ENCODE measurements around the gene LMNTD2.

LMNTD2 gene

GRCh38 chr11:516400-516799 is 44.1 kb downstream of the LMNTD2 start:
- no peak for DNase-seq (ENCODE audit: extremely low spot score)
- TF ChIP-seq TARDBP (IDR thresholded peaks at IDR 0.05) (no peak), CTBP1 (IDR thresholded peaks at IDR 0.05; ENCODE audit: borderline replicate concordance) (no peak), PKNOX1 (IDR thresholded peaks at IDR 0.05) (no peak), LEF1 (IDR thresholded peaks at IDR 0.05; ENCODE audit: borderline replicate concordance) (no peak), BHLHE40 (IDR thresholded peaks at IDR 0.05; ENCODE audit: borderline replicate concordance) (no peak), SUZ12 (IDR thresholded peaks at IDR 0.05) (no peak), ELF4 (IDR thresholded peaks at IDR 0.05) (no peak), FOXK2 (IDR thresholded peaks at IDR 0.05) (no peak), ZNF384 (IDR thresholded peaks at IDR 0.05) (no peak), FOXM1 (IDR thresholded peaks at IDR 0.05; ENCODE audit: borderline replicate concordance) (no peak), ARNT (IDR thresholded peaks at IDR 0.05) (no peak), SP1 (IDR thresholded peaks at IDR 0.05) (no peak)
- ChIA-PET CTCF (no interaction called here), POLR2A (no interaction called here)

GRCh38 chr11:515131-515530 is 45.4 kb downstream of the LMNTD2 start:
- TF ChIP-seq SUZ12 (IDR thresholded peaks at IDR 0.05) (no peak), TARDBP (IDR thresholded peaks at IDR 0.05) (no peak), ZNF384 (IDR thresholded peaks at IDR 0.05) (no peak), LEF1 (IDR thresholded peaks at IDR 0.05; ENCODE audit: borderline replicate concordance) (no peak), CTBP1 (IDR thresholded peaks at IDR 0.05; ENCODE audit: borderline replicate concordance) (no peak), HDGF (IDR thresholded peaks at IDR 0.05; ENCODE audit: borderline replicate concordance) (no peak), NFRKB (IDR thresholded peaks at IDR 0.05) (no peak), FOXK2 (IDR thresholded peaks at IDR 0.05) (no peak), FOXA1 (IDR thresholded peaks at IDR 0.05) (no peak), ELF4 (IDR thresholded peaks at IDR 0.05) (no peak), ARNT (IDR thresholded peaks at IDR 0.05) (no peak), BHLHE40 (IDR thresholded peaks at IDR 0.05; ENCODE audit: borderline replicate concordance) (no peak)
- ChIA-PET CTCF (no interaction called here), POLR2A (no interaction called here)
- DNase-seq (ENCODE audit: extremely low spot score): no peak

- ChIA-PET CTCF (no interaction called here), POLR2A (no interaction called here)
- DNase-seq (ENCODE audit: extremely low spot score): no peak
- TF ChIP-seq ELF4 (IDR thresholded peaks at IDR 0.05) (no peak), ARNT (IDR thresholded peaks at IDR 0.05) (no peak), ZNF384 (IDR thresholded peaks at IDR 0.05) (no peak), TARDBP (IDR thresholded peaks at IDR 0.05) (no peak), SUZ12 (IDR thresholded peaks at IDR 0.05) (no peak), L3MBTL2 (conservative IDR thresholded peaks at IDR 0.05) (no peak), FOXM1 (IDR thresholded peaks at IDR 0.05; ENCODE audit: borderline replicate concordance) (no peak), PKNOX1 (IDR thresholded peaks at IDR 0.05) (no peak), LEF1 (IDR thresholded peaks at IDR 0.05; ENCODE audit: borderline replicate concordance) (no peak), FOXK2 (IDR thresholded peaks at IDR 0.05) (no peak), HDGF (IDR thresholded peaks at IDR 0.05; ENCODE audit: borderline replicate concordance) (no peak), FOXA1 (IDR thresholded peaks at IDR 0.05) (no peak), SP1 (IDR thresholded peaks at IDR 0.05) (no peak), NFRKB (IDR thresholded peaks at IDR 0.05) (no peak)
Observed at GRCh38 chr11:514606-515005, 45.9 kb downstream of the LMNTD2 start.

GRCh38 chr11:512761-513595 is 47.6 kb downstream of the LMNTD2 start:
- TF ChIP-seq SUZ12 (IDR thresholded peaks at IDR 0.05) (no peak), LEF1 (IDR thresholded peaks at IDR 0.05; ENCODE audit: borderline replicate concordance) (no peak), HDGF (IDR thresholded peaks at IDR 0.05; ENCODE audit: borderline replicate concordance) (no peak), NFRKB (IDR thresholded peaks at IDR 0.05) (no peak), FOXM1 (IDR thresholded peaks at IDR 0.05; ENCODE audit: borderline replicate concordance) (no peak), L3MBTL2 (conservative IDR thresholded peaks at IDR 0.05) (no peak), ELF4 (IDR thresholded peaks at IDR 0.05) (no peak), FOXK2 (IDR thresholded peaks at IDR 0.05) (no peak), BHLHE40 (IDR thresholded peaks at IDR 0.05; ENCODE audit: borderline replicate concordance) (no peak), CTBP1 (IDR thresholded peaks at IDR 0.05; ENCODE audit: borderline replicate concordance) (no peak), FOXA1 (IDR thresholded peaks at IDR 0.05) (no peak), PKNOX1 (IDR thresholded peaks at IDR 0.05) (no peak), SP1 (IDR thresholded peaks at IDR 0.05) (no peak), ZNF384 (IDR thresholded peaks at IDR 0.05) (no peak), ARNT (IDR thresholded peaks at IDR 0.05) (no peak), TARDBP (IDR thresholded peaks at IDR 0.05) (no peak)
- POLR2A ChIA-PET: no interaction called here

GRCh38 chr11:508956-509355 is 51.6 kb downstream of the LMNTD2 start:
- TF ChIP-seq BHLHE40 (IDR thresholded peaks at IDR 0.05; ENCODE audit: borderline replicate concordance) (no peak), ELF4 (IDR thresholded peaks at IDR 0.05) (no peak), SUZ12 (IDR thresholded peaks at IDR 0.05) (no peak), LEF1 (IDR thresholded peaks at IDR 0.05; ENCODE audit: borderline replicate concordance) (no peak), ZNF384 (IDR thresholded peaks at IDR 0.05) (no peak), SP1 (IDR thresholded peaks at IDR 0.05) (no peak), FOXK2 (IDR thresholded peaks at IDR 0.05) (no peak), FOXA1 (IDR thresholded peaks at IDR 0.05) (no peak), HDGF (IDR thresholded peaks at IDR 0.05; ENCODE audit: borderline replicate concordance) (no peak), ARNT (IDR thresholded peaks at IDR 0.05) (no peak)

More at GRCh38 chr11:512761-513595, 47.6 kb downstream of the LMNTD2 start:
- CTCF ChIA-PET: no interaction called here
- DNase-seq (ENCODE audit: extremely low spot score): no peak

More at GRCh38 chr11:508956-509355, 51.6 kb downstream of the LMNTD2 start:
- ChIA-PET POLR2A (no interaction called here), CTCF (no interaction called here)
- DNase-seq (ENCODE audit: extremely low spot score): no peak
